ENCODE measurements around the gene PSTPIP1.

PSTPIP1 gene

DNA sequence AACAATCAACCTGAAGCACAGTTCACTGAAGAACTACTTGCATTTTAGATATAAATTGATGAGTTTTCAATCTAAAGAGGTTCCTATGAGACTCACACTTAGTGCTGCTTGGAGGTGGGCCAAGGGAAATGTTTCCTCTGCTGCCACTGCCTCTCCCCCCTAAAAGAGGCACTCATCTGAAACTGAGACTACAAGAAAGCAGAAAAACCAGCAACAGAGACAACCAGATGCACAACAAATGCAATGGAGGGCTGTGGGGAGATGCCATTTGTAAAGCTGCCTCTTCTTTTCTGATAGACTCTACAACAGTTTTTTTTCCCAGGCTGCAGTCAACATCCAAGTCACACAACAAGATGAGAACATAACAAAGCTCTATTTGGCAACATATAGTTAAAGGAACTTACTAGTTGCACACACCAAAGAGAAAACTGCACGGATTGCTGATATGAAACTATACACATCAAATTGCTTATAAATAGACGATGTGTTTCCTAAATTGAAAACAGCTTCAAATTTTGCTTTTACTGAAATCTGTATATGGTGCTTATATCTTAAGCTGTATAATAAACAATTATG, 64.9 kb downstream of the PSTPIP1 start:
- TF ChIP-seq, protein P1, sequence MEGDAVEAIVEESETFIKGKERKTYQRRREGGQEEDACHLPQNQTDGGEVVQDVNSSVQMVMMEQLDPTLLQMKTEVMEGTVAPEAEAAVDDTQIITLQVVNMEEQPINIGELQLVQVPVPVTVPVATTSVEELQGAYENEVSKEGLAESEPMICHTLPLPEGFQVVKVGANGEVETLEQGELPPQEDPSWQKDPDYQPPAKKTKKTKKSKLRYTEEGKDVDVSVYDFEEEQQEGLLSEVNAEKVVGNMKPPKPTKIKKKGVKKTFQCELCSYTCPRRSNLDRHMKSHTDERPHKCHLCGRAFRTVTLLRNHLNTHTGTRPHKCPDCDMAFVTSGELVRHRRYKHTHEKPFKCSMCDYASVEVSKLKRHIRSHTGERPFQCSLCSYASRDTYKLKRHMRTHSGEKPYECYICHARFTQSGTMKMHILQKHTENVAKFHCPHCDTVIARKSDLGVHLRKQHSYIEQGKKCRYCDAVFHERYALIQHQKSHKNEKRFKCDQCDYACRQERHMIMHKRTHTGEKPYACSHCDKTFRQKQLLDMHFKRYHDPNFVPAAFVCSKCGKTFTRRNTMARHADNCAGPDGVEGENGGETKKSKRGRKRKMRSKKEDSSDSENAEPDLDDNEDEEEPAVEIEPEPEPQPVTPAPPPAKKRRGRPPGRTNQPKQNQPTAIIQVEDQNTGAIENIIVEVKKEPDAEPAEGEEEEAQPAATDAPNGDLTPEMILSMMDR (IDR thresholded peaks at IDR 0.05; ENCODE audit: extremely low read depth, insufficient read depth, missing control alignments) = no peak
- DNase-seq (ENCODE audit: low spot score) = no peak
- in situ Hi-C loops (cut with MboI; ENCODE audit: low pct_unique_long_range_greater_than_20kb, low sequenced_read_pairs, unreplicated experiment) = no loop called here

DNA sequence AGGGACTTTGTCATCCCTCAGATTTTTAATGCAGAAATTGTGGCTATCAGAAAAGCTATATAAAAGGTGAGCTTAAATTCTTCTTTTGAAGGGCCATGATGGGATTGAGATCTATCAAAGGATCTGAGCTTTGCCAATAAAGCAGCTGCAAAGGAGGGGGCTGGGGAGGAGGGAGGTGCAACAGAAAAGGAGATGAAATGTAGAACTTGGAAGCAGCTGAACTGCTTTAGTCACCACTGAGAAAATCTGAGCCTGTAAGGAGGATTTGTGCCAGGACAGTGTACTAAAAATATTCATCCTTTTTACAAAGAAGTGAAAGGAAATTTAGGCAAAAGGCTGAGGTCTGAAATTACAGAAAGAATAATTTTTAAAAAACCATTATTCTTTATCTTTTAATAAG, 65.6 kb downstream of the PSTPIP1 start:
- in situ Hi-C loops (cut with MboI; ENCODE audit: low pct_unique_long_range_greater_than_20kb, low sequenced_read_pairs, unreplicated experiment) = no loop called here

DNA sequence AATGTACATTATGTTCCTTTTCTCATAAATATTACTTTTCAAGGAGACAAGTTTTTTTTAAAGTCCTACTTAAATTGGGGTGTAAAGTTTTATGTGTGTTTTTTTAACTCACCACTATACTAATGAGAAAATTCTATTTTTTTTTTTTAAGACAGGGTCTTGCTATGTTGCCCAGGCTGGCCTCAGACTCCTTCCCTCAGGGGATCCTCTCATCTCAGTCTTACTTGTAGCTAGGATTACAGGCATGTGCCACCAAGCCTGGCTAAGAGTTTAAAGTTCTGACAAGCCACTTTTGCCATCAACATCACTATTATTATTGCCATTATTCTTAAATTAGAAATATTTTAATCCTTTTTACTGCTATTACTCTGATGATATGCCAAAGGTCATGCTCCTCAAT, 68.3 kb downstream of the PSTPIP1 start:
- TF ChIP-seq, protein P1 (IDR thresholded peaks at IDR 0.05; ENCODE audit: extremely low read depth, insufficient read depth, missing control alignments) = no peak
- DNase-seq (ENCODE audit: low spot score) = no peak
- in situ Hi-C loops (cut with MboI; ENCODE audit: low pct_unique_long_range_greater_than_20kb, low sequenced_read_pairs, unreplicated experiment) = no loop called here

More for the DNA sequence above, 65.6 kb downstream of the PSTPIP1 start:
- DNase-seq (ENCODE audit: low spot score) = no peak
- TF ChIP-seq, protein P1 (IDR thresholded peaks at IDR 0.05; ENCODE audit: extremely low read depth, insufficient read depth, missing control alignments) = no peak

DNA sequence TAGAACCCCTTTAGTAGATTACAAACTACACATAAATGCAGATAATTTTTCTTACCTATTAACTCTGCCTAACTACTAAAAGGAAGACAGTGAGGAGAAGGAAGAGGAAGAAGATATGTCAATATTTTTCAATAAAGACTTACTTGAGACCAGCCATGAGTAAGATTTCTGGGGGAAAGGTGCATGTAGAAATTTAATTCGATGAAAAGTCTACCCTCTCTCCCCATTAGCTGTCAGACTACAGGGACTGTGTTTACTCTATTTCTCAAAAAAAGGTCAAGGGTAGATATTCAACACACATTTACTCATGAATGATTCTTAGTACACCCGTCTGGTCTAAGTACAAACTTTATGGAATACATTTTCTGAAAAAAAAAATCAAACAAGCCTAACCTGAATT, 69.1 kb downstream of the PSTPIP1 start:
- TF ChIP-seq, protein P1 (IDR thresholded peaks at IDR 0.05; ENCODE audit: extremely low read depth, insufficient read depth, missing control alignments) = no peak
- in situ Hi-C loops (cut with MboI; ENCODE audit: low pct_unique_long_range_greater_than_20kb, low sequenced_read_pairs, unreplicated experiment) = no loop called here
- DNase-seq (ENCODE audit: low spot score) = no peak

DNA sequence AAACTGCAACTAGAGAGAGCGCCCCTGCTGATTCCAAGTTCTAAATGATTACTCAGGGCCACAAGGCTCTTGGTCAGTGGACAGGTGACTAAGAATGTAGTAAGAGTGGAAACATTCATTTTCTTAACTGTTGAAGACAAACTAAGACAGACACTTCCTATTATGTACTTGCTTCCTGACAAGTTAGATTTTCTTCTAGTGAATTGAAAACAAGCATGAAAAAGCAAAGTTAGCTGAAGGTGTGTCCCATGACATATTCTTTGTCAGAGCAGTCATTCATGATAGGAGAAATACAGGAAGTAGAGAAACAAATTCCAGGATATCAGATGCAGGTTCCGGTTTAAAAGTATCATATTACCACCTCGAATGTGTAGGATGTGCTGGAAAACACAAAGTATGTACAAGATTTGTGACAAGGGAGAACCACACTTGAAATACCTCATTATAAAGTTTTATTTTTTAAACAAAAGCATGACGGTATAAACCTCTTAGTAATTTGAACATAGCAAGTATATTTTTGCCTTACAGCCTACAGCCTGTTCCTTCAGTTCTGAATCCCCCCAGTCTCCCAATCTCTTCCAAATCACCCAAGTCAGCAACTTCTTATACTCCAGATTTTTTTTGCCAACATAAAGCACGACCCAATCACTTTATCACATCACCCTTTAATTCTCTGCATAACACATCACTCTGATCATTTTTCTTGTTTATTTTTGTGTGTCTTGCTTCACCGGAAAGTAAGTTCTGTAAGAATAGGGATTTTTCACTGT, 69.8 kb downstream of the PSTPIP1 start:
- no peak for DNase-seq (ENCODE audit: low spot score)
- TF ChIP-seq, protein P1 (IDR thresholded peaks at IDR 0.05; ENCODE audit: extremely low read depth, insufficient read depth, missing control alignments) = no peak
- in situ Hi-C loops (cut with MboI; ENCODE audit: low pct_unique_long_range_greater_than_20kb, low sequenced_read_pairs, unreplicated experiment) = no loop called here

DNA sequence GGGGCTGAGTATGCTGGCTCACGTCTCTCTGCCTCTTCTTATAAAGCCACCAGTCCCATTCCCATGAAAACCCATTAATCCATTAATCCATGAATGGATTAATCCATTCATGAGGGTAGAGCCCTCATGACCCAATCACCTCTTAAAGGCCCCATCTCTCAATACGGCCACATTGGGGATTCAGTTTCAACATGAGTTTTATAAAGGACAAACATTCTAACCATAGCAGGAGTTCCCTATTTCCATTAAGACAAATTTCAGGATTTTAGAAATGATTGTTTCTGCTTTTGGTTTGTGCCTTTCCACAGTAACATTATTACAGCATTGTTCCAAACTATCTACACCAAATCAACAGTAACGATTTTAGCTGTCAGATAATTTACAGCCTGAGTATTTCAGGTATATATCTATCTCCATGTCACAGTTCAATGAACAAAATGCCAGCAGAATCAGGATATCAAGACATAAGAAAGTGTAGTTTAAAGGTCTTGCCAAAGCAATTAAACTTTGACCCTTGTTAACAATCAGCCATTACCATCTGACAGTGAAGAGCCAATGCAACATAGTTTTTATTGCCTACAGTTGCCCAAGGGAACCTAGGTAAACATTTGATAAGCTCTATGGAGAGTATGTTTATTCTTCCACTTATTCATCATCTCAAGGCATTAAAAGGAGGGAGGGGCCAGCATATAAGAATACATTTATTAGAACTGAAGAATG, 72.2 kb downstream of the PSTPIP1 start:
- no peak for DNase-seq (ENCODE audit: low spot score)
- in situ Hi-C loops (cut with MboI; ENCODE audit: low pct_unique_long_range_greater_than_20kb, low sequenced_read_pairs, unreplicated experiment) = no loop called here

More for the DNA sequence above, 72.2 kb downstream of the PSTPIP1 start:
- TF ChIP-seq, protein P1 (IDR thresholded peaks at IDR 0.05; ENCODE audit: extremely low read depth, insufficient read depth, missing control alignments) = no peak
